SK-N-MC (cell line): ENCODE data around the gene BRINP1.

Experiments
- EZH2 ChIP-seq: fragments of 200-600 bp; sonication (generic); IDR thresholded peaks from one replicate; pipeline ENCODE4 v1.6.1; 2017; ENCODE audit warnings: antibody characterized with exemption
- POLR2AphosphoS5 ChIP-seq: IDR thresholded peaks from 2 replicates; pipeline ENCODE4 v1.6.1; 2012; ENCODE audit warnings: mild to moderate bottlenecking, low read depth, low read length, borderline replicate concordance

GRCh38 chr9:119322184-119322583 is 47.1 kb downstream of the BRINP1 start:
- TF ChIP-seq POLR2AphosphoS5 (no peak), EZH2 (no peak)
